ENCODE data around the gene NPR3. TPM values are rescaled to one million over a fixed set of nuclear protein-coding genes. Genes with fewer than 3 reads are reported as not detected.

NPR3 gene
- polyA plus RNA-seq, 1 experiment: 4.4 TPM

DNA sequence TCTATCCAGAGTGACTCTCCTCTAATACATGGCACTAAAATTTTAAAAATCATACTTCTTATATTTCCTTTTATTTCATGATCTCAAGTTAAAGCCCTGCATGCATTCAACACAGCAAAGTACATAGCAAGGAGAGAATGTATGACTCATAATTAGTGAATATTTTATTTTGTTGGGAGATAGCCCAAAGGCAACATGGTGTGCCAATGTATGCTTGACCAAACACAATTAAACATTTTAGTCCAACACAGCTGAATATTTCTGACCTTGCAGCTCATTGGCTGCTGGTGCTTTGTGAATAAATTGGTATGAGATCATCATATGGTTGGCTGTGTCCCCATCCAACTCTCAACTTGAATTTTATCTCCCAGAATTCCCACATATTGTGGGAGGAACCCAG lies 103.5 kb downstream of the NPR3 start:
- CTCF ChIA-PET: interaction anchor here (1.3 kb wide), 1 partner anchor 20 kb away, joined by 3 read pairs; no protein-coding TSS in a partner anchor
- H3K9me3 ChIP-seq (ENCODE audit: control insufficient read depth, insufficient read depth, low read length): no peaks in the 10 kb centered on the region
- TF ChIP-seq, protein P1, sequence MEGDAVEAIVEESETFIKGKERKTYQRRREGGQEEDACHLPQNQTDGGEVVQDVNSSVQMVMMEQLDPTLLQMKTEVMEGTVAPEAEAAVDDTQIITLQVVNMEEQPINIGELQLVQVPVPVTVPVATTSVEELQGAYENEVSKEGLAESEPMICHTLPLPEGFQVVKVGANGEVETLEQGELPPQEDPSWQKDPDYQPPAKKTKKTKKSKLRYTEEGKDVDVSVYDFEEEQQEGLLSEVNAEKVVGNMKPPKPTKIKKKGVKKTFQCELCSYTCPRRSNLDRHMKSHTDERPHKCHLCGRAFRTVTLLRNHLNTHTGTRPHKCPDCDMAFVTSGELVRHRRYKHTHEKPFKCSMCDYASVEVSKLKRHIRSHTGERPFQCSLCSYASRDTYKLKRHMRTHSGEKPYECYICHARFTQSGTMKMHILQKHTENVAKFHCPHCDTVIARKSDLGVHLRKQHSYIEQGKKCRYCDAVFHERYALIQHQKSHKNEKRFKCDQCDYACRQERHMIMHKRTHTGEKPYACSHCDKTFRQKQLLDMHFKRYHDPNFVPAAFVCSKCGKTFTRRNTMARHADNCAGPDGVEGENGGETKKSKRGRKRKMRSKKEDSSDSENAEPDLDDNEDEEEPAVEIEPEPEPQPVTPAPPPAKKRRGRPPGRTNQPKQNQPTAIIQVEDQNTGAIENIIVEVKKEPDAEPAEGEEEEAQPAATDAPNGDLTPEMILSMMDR (IDR thresholded peaks at IDR 0.05; ENCODE audit: low read depth, low read length): no peak
- no peak overlapping the region for H3K27ac ChIP-seq (ENCODE audit: low read depth, low read length)
- DNase-seq (ENCODE audit: low read depth, low spot score): no peak
- POLR2A ChIA-PET: no interaction called here
- no peak overlapping the region for H3K4me3 ChIP-seq (ENCODE audit: low read depth, low read length)
- H3K27me3 ChIP-seq (ENCODE audit: control insufficient read depth, insufficient read depth, low read length): no peaks in the 10 kb centered on the region

DNA sequence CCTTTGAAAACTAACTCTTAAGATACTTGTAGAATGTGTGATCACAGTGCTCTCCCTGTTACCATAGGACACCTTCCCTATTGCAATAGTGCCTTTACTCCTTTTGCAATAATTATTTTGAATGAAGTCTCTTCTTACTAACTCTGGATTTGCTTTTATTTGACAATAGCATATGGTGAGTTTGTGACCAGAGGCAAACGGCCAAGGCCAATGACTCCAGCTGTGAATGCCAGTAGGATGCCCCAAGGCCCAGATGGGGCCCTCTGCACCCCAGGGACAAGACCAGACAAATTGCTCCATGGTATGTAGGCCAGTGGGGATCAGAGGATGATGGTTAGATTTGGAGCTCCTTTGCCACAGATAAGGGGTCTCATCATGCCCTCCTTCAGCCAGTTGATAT lies 116.9 kb downstream of the NPR3 start:
- peaks cover 2% of the 10 kb centered on the region for H3K27me3 ChIP-seq (ENCODE audit: control insufficient read depth, insufficient read depth, low read length)
- ChIA-PET CTCF (no interaction called here), POLR2A (no interaction called here)
- H3K9me3 ChIP-seq (ENCODE audit: control insufficient read depth, insufficient read depth, low read length): no peaks in the 10 kb centered on the region
- TF ChIP-seq, protein P1 (IDR thresholded peaks at IDR 0.05; ENCODE audit: low read depth, low read length): no peak
- DNase-seq (ENCODE audit: low read depth, low spot score): no peak
- H3K4me3 ChIP-seq (ENCODE audit: low read depth, low read length): no peak overlapping the region
- no peak overlapping the region for H3K27ac ChIP-seq (ENCODE audit: low read depth, low read length)

DNA sequence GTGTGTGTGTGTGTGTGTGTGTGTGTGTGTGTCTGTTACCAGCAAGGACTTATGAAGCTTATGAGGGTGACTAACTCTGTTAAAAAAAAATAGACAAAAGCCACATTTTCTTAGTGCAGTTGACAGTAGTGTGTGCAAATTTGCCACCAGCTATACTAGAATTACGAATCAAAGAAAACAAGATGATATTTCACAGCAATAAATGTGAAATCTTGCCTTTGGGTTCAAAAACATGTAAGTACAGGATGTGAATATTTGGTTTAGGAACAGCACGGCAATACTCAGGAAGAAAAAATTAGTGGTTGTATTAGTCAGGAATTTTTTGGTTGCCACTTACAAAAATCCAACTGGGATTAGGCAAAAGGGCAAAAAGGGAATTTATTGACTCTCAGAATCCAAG lies 117.4 kb downstream of the NPR3 start:
- TF ChIP-seq, protein P1 (IDR thresholded peaks at IDR 0.05; ENCODE audit: low read depth, low read length): no peak
- Histone ChIP-seq H3K4me3 (ENCODE audit: low read depth, low read length) (no peak overlapping the region), H3K27me3 (ENCODE audit: control insufficient read depth, insufficient read depth, low read length) (peaks cover 2% of the 10 kb centered on the region), H3K27ac (ENCODE audit: low read depth, low read length) (no peak overlapping the region), H3K9me3 (ENCODE audit: control insufficient read depth, insufficient read depth, low read length) (no peaks in the 10 kb centered on the region)
- ChIA-PET CTCF (no interaction called here), POLR2A (no interaction called here)
- DNase-seq (ENCODE audit: low read depth, low spot score): no peak

DNA sequence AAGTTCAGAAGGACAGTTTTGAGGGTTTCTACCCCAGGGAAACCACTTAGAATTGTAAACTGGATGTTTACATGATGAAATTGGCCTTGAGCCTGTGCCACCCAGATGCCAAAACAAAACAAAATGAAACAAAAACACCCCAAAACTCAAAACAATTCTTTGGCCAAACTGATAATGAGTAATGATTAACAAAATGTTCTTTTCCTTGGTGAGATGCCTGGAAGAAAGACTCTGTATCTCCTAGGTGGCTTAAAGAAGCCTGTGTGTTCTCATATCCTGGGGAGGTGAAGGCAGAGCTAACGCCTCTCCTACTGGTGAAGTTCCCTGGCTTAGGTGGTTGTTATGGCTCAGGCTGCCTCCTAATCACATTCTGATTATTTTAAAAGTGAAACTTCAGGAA lies 120.5 kb downstream of the NPR3 start:
- no peak for DNase-seq (ENCODE audit: low read depth, low spot score)
- ChIA-PET CTCF (interaction anchor here (2.7 kb wide), 1 partner anchor 21 kb away, joined by 10 read pairs; no protein-coding TSS in a partner anchor), POLR2A (no interaction called here)
- TF ChIP-seq, protein P1 (IDR thresholded peaks at IDR 0.05; ENCODE audit: low read depth, low read length): no peak
- H3K27me3 ChIP-seq (ENCODE audit: control insufficient read depth, insufficient read depth, low read length): peaks cover 2% of the 10 kb centered on the region
- no peak overlapping the region for H3K4me3 ChIP-seq (ENCODE audit: low read depth, low read length)
- H3K27ac ChIP-seq (ENCODE audit: low read depth, low read length): no peak overlapping the region
- no peaks in the 10 kb centered on the region; the same call in 1 of the 2 replicates for H3K9me3 ChIP-seq (ENCODE audit: control insufficient read depth, insufficient read depth, low read length)

DNA sequence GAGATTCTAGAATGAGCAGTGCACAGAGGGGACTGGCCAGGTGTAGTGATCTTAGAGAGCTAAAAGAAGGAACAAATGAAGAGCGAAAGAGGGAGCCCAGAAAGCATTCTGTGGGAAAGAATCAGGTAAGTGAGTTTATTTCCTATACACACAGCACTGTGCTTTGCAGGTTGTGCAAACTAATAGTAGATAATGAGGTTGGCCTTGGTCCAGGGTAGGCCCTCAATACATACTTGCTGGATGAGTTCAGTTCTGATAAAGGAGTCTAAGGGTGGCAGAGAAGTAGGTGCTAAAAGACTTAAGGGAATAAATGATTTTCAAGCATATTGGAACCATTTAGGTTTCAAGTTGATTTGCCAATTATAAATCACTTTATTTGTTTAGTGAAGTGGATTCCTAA lies 122.0 kb downstream of the NPR3 start:
- no peak overlapping the region for H3K4me3 ChIP-seq (ENCODE audit: low read depth, low read length)
- H3K27me3 ChIP-seq (ENCODE audit: control insufficient read depth, insufficient read depth, low read length): peaks cover 2% of the 10 kb centered on the region
- ChIA-PET POLR2A (no interaction called here), CTCF (interaction anchor here (2.7 kb wide), 1 partner anchor 20 kb away, joined by 10 read pairs; no protein-coding TSS in a partner anchor)
- H3K9me3 ChIP-seq (ENCODE audit: control insufficient read depth, insufficient read depth, low read length): no peaks in the 10 kb centered on the region; the same call in 1 of the 2 replicates
- TF ChIP-seq, protein P1 (IDR thresholded peaks at IDR 0.05; ENCODE audit: low read depth, low read length): no peak
- H3K27ac ChIP-seq (ENCODE audit: low read depth, low read length): no peak overlapping the region
- DNase-seq (ENCODE audit: low read depth, low spot score): no peak
